ENCODE measurements around the gene SLC25A44.

DNA sequence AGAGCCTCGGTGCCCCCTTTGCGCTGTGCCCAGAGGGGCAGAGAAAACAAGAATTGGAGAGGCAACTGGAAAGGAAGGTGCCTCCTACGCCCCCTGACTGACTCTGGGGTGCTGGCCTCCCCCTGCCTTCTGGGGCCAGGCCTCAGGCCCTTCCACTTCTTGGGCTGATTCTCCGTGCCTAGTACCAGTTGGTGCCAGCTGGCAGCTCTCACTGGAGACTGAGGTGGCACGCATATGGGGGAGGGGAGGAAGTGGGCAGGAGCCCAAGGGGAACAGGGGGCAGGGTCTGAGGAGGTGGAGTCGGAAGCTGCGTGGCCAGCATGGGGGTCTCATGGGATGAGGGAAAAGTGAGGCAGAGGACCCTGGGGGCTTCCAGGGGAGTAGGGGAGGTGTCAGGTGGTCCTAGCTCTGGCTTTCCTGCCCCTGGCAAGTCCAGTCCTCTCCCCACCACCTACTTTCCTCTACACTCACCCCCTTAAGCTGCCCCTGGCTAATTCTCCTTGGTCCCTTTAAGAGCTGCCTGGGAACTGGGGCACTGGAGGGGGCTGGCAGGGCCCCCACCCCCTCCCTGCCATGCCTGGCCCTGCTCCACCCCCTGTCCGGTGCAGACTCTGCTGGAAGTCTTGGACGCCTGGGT lies 47.0 kb upstream of the SLC25A44 start:
- no peak for TF ChIP-seq RAD21 (IDR thresholded peaks at IDR 0.05 in 1 of 2, conservative IDR thresholded peaks at IDR 0.05 in 1 of 2; ENCODE audit: low read depth in 2 of 2, low read length in 2 of 2)
- TF ChIP-seq, protein P1, sequence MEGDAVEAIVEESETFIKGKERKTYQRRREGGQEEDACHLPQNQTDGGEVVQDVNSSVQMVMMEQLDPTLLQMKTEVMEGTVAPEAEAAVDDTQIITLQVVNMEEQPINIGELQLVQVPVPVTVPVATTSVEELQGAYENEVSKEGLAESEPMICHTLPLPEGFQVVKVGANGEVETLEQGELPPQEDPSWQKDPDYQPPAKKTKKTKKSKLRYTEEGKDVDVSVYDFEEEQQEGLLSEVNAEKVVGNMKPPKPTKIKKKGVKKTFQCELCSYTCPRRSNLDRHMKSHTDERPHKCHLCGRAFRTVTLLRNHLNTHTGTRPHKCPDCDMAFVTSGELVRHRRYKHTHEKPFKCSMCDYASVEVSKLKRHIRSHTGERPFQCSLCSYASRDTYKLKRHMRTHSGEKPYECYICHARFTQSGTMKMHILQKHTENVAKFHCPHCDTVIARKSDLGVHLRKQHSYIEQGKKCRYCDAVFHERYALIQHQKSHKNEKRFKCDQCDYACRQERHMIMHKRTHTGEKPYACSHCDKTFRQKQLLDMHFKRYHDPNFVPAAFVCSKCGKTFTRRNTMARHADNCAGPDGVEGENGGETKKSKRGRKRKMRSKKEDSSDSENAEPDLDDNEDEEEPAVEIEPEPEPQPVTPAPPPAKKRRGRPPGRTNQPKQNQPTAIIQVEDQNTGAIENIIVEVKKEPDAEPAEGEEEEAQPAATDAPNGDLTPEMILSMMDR (IDR thresholded peaks at IDR 0.05; ENCODE audit: control extremely low read depth in 1 of 3, insufficient read depth in 1 of 3, low read depth in 1 of 3, low read length in 3 of 3) = no peak
- TF ChIP-seq TAF1 (IDR thresholded peaks at IDR 0.05; ENCODE audit: low read depth, low read length) = no peak
- no peak for TF ChIP-seq GABPA (IDR thresholded peaks at IDR 0.05; ENCODE audit: borderline replicate concordance, insufficient read depth, low read length)
- TF ChIP-seq JUN (IDR thresholded peaks at IDR 0.05; ENCODE audit: low read depth, low read length) = no peak
- TF ChIP-seq POLR2AphosphoS5 (IDR thresholded peaks at IDR 0.05; ENCODE audit: low read depth, low read length) = no peak
- TF ChIP-seq YY1 (IDR thresholded peaks at IDR 0.05; ENCODE audit: low read depth, low read length) = no peak
